ENCODE data around the gene STAMBP.

The STAMBP gene

DNA sequence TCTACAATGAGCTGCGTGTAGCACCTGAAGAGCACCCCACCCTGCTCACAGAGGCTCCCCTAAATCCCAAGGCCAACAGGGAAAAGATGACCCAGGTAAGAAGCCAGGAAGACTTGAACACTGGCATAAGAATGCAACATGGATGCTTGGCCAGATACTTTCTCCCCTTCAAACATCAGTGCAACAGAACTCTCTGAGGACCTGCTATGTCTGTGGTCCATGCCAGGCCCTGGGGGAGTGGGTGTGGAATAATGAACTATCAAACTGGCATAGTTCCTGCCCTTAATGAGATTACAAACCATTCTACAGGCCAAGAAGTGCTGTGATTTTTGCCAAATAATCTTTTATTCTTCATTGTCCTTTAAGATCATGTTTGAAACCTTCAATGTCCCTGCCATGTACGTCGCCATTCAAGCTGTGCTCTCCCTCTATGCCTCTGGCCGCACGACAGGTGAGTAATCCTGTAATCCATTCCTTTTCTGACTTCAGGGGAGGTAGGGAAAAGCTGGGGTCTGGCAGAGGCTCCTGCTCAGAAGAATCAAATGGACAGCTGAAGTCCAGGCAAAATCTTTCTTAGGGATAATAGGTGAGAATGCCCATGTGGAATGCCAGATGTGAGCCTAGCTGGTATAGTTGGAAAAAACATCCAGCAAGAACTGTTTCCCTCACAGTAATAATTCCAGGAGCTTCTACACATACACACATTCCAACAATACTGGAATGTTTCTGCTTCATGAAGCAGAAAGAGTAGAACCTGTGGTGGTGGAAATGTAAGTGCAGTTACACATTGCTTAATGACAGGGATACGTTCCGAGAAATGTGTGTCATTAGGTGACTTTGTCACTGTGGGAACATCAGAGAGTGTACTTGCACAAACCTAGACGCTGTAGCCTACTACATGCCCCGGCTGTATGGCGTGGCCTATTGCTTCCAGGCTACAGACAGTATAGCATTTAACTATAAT is 80.2 kb downstream of the STAMBP start:
- DNase-seq, result peak; percentile 35

DNA sequence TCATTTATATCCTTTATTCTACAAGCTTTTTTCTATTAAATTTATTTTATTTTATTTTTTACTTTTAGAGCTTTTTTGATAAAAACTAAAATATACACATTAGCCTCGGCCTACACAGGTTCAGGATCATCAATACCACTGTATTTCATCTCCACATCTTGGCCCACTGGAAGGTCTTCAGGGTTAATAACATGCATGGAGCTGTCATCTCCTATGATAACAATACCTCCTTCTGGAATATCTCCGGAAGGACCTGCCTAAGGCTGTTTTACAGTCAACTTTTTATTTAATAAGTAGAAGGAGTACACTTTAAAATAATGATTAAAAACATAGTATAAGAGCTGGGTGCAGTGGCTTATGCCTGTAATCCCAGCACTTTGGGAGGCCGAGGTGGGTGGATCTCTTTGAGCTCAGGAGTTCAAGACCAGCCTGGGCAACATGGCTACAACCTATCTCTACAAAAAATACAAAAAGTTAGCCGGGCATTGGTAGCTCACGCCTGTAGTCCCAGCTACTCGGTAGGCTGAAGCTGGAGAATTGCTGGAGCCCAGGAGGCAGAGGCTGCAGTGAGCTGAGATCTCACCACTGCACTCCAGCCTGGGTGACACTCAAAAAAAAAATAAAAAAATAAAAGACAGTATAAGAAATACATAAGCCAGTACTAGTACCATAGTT is 82.2 kb downstream of the STAMBP start:
- DNase-seq, result no peak

DNA sequence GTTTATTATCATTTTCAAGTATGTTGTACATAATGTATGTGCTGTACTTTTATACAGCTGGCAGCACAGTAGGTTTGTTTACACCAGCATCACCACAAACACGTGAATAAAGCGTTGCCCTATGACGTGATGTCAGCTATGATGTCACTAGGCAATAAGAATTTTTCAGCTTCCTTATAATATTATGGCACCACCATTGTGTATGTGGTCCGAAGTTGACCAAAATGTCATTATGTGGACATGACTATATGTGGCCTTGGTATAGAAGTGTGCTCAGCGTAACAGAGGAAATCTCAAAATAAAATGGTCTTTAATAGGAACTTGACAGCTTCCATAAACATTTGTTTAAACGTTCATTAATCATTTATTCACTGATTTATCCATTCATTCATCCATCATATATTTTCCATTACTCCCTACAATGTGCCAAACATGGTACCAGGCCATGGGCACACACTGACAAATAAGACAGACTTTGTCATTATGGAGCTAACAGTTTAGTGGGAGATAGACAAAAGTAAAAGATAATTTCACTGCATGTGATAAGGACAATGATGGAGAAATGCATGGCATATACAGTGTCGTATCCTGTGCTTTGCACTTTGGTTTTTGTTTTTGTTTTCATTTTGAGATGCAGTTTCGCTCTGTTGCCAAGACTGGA is 82.9 kb downstream of the STAMBP start:
- DNase-seq, result no peak

DNA sequence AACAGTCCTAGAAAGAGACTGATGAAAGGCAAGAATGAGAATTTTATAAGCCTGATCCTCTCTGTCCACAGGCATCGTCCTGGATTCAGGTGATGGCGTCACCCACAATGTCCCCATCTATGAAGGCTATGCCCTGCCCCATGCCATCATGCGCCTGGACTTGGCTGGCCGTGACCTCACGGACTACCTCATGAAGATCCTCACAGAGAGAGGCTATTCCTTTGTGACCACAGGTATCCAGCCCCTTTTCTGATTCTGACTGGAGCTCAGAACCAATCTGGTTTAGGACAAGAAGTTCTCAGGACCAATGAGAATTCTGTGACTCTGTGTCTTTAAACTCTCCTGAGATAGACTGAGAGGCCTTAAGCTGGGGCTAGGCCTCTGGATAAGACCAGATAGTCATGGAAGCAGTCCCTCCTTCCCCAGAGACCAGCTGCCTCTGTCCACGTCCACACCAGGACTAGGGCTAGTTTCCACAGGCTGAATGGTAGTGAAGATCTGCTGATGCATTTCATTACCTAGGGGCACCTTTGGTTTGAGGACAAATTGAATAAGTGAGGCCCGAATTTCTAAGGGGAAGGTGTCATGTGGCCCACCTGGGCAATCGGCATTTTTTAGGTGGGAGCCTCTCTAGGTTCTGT is 84.8 kb downstream of the STAMBP start:
- DNase-seq, result peak; percentile 30

DNA sequence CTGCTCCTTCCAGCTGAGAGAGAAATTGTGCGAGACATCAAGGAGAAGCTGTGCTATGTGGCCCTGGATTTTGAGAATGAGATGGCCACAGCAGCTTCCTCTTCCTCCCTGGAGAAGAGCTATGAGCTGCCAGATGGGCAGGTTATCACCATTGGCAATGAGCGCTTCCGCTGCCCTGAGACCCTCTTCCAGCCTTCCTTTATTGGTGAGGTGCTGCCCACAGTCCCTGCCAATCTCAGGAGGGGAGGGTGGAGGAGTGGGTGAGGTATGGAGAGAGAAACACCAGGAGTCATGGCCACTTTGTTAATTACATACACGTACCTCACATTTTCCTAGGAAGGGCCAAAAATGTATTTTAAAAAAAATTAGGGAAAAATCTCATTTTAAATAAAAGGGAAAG is 85.9 kb downstream of the STAMBP start:
- DNase-seq, result peak; percentile 29

DNA sequence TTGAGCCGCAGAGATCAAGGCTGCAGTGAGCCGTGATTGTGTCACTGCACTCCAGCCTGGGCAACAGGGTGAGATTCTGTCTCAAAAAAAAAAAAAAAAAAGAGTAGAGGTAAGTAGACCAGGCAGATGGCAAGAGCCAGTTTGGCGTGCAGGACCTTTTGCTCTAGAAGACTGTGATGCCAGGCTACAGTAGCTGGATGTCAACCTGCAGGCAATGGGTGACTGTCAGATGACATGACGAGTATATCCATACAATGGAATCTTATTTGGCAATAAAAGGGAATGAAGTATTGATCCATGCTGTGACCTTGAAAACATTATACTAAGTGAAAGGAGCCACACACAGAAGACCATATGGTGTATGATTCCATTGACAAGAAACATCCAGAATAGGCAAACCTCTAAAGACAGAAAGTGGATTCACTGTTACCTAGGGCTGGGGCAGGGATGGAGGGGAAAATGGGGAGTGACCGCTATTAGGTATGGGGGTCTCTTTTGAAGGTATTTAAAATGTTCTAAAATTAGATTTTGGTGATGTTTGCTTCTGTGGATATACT is 86.8 kb downstream of the STAMBP start:
- DNase-seq, result no peak

DNA sequence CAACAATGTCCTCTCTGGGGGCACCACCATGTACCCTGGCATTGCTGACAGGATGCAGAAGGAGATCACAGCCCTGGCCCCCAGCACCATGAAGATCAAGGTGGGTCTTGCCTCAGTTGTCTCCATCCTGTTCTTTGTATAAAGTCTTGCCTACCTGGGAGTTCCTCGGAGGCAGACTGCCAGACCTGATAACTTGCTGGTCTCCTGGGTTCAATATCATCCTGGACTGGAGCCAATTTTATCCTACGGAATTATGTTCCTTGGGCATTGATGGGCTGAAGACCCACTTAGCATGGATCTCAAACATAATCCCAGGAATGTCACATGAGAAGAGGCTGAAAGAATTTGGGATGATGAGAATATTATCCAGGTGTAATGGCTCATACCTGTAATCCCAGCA is 87.9 kb downstream of the STAMBP start:
- peak; percentile 35 for DNase-seq

DNA sequence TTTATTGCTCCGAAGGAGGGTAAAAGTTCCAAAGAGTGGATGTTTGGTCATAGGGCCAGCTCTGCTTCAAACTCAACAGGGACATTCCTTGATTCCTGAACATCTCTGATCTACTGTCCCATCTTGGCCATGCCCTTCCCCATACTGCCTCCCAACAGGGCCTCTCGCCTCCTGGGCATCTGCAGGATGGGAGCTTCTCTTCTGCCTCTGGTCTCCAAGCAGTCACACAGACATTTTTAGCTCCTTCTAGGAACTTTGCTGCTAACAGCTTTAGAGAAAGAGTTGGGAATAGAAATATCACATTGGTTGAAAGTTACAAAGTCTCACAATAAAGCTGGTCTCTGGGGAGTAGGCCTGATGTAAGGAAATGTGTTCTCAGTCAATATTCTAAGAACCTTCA is 88.5 kb downstream of the STAMBP start:
- DNase-seq, result peak; percentile 17

DNA sequence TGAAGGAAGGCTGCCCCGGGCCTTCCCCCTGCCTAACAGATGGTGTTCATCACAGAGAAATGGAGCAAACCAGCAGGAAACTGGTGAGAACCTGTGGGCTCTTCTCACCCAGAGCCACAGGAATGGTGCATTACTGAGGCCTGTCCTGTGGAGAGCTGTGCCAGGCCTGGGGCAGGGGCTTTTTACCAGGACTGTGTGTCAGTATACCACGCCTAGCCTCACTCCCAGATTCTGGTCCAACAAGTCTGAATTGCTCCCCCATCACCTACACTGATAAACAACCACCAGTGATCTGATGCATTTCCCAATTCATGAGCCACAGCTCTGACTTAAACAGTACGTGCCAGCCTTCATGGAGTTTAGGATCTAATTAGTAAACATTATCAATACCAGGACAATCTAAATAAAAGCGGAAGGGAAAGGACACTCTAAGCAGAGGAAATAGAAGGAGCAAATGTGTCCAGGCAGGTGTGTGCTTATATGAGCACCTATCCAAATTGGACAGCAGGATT is 89.0 kb downstream of the STAMBP start:
- peak; percentile 36 for DNase-seq

DNA sequence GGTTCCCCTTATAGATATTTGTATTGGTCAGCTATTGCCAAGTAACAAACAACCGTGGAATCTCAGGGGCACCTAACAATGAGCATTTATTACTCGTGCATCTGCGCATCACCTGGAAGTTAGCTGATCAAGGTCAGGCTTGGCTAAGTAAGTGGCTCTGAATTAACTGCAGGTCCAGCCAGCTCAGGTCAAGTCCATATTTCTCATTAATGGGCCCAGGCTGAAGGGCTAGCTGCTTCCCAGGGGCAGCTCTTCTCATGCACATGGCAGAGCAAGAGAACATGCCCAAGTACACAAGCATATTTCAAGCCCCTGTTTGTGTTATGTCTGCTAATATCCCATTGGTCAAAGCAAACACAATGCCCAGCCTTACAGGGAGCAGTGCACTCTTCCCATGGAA is 90.1 kb downstream of the STAMBP start:
- peak; percentile 28 for DNase-seq

DNA sequence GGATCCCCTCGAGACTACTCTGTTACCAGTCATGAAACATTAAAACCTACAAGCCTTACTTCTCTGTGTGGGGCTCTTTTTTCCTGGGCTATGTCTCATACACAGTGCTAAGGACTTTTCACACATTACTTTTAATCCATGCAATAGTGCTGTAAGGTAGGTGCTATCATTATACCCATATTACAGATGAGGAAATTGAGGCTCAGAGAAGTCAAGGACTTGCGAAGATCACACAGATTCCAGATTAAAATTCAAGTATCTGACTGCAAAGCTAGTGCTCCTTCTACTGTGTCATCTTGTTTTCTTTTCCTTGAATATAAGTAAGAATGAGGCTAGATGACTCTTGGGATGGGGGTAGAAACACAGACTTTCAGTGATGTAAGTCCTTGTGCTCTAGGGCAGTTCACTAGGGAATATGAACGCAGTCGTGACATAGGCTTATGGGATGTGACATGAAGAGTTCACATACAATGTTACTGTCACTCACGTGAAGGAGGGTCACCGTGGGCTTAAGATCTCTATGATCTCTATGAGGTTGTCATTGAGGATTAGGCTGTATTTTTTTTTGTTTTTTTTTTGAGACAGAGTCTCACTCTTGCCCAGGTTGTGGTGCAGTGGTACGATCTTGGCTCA is 91.0 kb downstream of the STAMBP start:
- DNase-seq, result no peak

DNA sequence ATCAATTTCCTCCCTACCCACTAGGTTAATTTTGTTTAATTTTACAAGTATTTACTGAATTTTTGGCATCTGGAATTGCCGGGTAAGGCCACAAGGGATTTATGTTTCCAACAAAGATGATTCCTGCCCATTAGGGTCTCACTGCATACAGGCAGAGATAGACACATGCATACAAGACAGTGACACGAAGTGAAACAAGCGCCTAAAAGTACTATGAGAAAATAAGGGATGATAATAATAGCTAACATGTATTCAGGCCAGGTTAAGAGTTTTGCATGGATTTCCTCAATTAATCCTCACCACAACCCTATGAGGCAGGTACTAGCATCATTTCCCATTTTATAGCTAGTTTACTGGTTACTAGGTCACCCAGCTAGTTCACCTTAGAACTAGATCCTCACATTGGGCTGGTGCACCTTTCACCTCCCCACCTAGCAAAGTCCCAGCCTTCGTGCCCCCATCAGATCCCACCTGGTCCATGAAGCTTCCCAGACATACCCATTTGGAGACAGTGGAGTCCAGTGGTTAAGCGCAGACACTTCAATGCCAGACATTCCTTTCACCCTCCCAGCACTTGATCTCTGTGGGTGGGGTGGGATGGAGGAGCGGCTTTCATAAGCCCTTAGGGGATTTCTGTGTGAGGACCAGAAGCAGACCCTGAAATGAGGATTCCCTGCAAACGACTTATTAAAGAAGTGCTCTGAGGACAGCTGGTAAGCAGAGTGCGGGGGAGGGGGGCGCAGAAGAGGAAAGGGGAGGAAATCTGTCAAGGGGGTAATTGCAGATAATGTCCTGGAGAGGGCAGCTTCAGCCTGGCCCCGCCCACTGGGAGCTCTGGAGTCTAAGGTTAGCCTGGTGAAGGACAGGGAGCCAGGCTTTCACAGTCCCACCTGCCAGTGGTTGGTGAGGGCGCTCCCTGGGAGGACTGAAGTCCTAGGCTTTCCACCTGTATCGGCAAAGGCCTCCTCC is 92.1 kb downstream of the STAMBP start:
- peak; percentile 63 for DNase-seq

DNA sequence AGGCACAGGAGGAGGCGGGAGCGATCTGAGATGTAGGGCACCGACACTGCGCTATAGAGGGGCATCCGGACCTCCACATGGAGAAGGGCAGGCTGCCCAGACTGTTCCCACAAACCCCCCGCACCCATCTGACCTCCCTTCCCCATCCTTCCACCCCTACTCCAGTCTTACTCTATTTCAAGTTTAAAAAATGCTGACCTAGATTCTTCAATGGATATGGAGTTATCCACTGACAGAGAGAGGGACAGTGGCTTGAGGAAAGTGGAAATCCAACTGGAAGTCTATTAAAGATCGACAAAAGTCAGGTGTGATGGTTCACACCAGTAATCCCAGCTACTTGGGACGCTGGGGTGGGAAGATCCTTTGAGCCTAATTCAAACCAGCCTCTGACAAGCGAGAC is 92.8 kb downstream of the STAMBP start:
- DNase-seq, result no peak

DNA sequence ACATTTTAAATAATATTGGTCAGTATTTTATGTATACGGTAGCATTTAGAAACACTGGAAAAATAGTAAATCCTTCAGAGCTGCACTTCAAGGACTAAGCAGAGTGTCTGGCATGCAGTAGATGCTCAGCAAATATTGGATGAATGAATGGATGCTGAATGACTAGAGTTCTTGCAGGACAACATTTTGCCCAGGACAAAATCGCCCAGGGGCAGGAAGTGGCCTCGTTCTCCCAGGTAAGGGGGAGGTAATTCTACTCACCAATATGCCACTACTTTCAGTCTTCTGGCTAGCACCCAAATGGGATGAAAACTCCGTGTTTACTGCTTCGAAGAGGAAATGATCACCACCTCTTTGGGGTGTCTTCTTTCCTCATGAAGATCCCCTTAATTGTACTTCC is 93.9 kb downstream of the STAMBP start:
- DNase-seq, result no peak

Measured in activated CD8-positive, alpha-beta memory T cell treated with anti-CD3 and anti-CD28 coated beads, Interleukin-2, amount 50 U/mL, for 48 hours (primary cell).